Measurements from ENCODE around the gene HUS1.
A peak's percentile ranks its signal among the peaks of the same experiment; 100 is the strongest.

Gene HUS1

DNA sequence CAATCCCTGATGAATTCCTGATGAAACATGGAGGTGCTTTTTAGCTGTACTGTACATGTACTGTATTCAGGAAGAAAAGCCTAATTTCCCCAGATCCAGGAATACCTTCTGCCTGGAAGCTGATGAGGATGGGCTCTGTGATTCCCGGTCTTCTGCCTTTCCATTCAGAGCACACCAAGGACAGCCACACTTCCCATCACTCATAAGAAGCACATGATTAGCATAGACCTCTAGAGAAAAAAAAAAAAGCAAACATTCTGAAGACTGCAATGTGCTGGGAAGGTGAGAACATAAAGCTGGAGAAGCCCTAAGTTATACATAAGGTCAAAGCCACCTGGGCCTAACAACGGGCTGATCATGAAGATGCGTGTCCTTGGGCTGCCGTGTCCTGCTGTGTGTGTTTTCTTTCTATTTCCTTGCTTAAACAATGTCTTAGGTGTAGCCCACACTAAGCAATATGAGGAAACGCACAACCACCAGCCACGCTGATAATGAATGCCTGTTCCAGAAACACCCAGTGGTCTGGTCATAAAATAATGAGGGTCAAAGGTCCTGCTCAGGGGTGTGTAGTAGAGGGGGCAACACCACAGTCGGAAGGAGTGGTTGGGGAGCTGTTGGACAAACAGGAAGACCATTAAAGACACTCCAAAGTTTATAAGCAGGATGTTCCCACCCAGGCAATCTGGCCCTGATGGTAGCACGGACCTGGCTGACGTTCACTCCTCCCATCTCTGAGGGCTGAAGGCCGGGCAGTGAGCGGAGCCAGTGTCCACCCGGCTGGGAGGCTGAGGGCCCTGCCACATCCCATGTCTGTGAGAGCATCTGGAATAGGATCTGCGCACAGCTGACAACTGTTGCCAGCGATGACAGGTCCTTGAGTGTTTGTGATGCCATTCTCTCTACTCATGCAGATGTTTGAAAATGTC is 39.1 kb downstream of the HUS1 start:
- Histone ChIP-seq H3K27me3 (no peaks in the 10 kb centered on the region), H3K4me2 (no peak overlapping the region), H3K27ac (no peak overlapping the region), H3K4me1 (peaks cover 38% of the 10 kb centered on the region), H4K20me1 (no peaks in the 10 kb centered on the region), H3K36me3 (no peaks in the 10 kb centered on the region), H3K9ac (no peak overlapping the region), H3K4me3 (no peak overlapping the region), H3K9me3 (no peaks in the 10 kb centered on the region)
- no peak for TF ChIP-seq Cebpa-rat (IDR thresholded peaks at IDR 0.05)

DNA sequence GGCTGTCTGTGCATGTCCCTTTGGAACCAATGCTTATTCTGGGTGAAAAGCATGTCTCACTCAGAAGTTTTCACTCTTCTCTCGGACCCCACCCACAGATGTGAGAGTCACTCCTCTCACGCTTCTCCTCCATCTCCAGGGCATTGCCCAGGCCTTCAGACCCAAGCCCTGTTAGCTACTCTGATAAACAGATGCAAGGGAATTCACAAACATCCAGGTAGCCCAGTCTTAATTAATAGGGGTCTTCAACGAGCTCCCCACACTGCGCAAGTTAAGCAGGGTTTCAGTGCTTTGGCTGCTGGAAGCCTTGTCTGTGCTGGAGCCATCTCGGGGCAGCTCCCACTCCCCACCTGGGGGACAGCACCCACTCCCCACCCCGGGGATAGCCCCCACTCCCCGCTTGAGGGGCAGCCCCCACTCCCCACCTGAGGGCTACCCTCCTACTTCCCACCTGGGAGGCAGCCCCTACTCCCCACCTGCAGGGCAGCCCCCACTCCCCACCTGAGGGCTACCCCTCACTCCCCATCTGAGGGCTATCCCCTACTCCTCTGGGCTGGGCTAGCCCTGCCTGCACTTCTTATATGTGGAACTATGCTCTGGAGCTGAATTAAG is 39.9 kb downstream of the HUS1 start:
- no peak for TF ChIP-seq Cebpa-rat (IDR thresholded peaks at IDR 0.05)
- Histone ChIP-seq H3K36me3 (no peaks in the 10 kb centered on the region), H3K4me3 (no peak overlapping the region), H3K27ac (no peak overlapping the region), H3K27me3 (no peaks in the 10 kb centered on the region), H4K20me1 (no peaks in the 10 kb centered on the region), H3K9ac (no peak overlapping the region), H3K9me3 (no peaks in the 10 kb centered on the region), H3K4me1 (peaks cover 46% of the 10 kb centered on the region), H3K4me2 (no peak overlapping the region)

DNA sequence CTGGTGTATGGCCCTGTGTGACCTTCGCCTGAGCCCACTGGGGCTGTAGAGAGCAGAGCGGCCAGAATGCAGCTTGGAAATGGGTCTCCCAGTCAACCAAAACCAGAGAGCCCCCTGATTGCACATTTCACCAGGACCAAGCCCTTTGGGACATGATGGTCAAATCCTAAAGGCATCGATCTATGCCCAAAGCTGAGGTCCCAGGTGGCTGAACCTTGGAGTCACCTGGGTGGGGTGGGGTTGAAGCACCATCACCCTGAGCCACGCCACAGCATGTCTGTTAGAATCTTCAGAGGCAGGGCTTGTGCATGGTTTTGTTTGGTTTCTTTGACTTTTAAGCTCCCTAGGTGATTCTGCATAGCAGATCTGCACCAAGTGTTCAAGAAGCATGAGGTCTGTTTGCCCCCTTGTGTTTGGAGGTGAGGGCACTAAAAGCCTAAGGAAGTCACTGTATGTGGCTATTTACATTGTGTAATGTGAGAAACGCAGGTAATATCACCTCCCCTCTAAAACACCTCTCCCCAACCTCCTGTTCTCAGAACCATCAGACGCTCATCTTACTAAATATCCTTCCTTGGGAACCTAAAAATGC is 40.7 kb downstream of the HUS1 start:
- Histone ChIP-seq H3K4me3 (no peak overlapping the region), H3K27ac (no peak overlapping the region), H3K36me3 (no peaks in the 10 kb centered on the region), H3K9me3 (no peaks in the 10 kb centered on the region), H3K4me1 (peaks cover 53% of the 10 kb centered on the region), H3K4me2 (peak overlapping the region; percentile 79), H3K27me3 (no peaks in the 10 kb centered on the region), H4K20me1 (no peaks in the 10 kb centered on the region), H3K9ac (no peak overlapping the region)
- TF ChIP-seq Cebpa-rat (IDR thresholded peaks at IDR 0.05): no peak

DNA sequence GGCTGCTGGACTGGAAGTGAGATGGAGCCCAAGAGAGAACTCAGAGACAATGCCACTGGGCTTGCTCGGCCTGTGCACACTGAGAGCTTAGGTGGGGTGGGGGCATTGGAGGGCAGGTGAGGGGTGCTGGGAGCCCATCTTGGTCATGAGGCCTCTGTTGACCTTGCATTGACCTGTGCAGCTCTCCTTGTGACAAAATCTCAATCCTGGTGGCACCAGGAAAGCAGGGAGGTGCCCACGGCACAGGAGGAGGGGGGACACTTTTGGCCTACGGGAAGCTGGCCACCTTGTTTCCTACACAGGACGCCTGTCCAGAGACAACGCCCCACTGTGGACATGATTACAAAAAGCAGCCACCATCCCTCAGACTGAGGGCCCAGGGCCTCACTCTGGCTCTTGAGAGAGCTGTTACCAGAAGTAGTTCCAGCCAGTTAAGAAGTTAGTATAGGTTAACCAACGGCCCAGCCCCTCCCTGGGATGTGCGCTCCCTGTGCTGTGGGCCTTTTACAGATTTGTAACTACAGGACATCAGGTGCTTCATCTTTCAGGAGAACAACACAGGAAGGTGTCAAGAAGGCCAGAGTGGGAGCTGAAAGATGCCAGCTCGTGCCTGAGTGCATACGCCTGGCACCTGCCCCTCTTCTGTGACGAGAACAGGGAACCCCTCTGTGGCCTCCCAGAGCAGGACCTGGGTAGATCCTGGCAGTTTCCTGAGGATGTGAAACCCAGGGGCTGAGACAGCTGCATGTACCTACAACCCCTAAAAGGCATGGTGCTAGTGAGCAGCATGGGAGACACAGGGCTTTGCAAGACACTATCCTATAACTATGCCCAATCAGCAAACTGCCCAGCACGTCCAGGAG is 41.5 kb downstream of the HUS1 start:
- Histone ChIP-seq H4K20me1 (no peaks in the 10 kb centered on the region), H3K27ac (no peak overlapping the region), H3K9me3 (no peaks in the 10 kb centered on the region), H3K4me2 (peak overlapping the region; percentile 79), H3K36me3 (no peaks in the 10 kb centered on the region), H3K4me1 (peaks cover 53% of the 10 kb centered on the region), H3K27me3 (no peaks in the 10 kb centered on the region), H3K4me3 (0 out of 2 replicates have a peak overlapping the region, but pooled peaks have one; percentile 8), H3K9ac (no peak overlapping the region)
- no peak for TF ChIP-seq Cebpa-rat (IDR thresholded peaks at IDR 0.05)

DNA sequence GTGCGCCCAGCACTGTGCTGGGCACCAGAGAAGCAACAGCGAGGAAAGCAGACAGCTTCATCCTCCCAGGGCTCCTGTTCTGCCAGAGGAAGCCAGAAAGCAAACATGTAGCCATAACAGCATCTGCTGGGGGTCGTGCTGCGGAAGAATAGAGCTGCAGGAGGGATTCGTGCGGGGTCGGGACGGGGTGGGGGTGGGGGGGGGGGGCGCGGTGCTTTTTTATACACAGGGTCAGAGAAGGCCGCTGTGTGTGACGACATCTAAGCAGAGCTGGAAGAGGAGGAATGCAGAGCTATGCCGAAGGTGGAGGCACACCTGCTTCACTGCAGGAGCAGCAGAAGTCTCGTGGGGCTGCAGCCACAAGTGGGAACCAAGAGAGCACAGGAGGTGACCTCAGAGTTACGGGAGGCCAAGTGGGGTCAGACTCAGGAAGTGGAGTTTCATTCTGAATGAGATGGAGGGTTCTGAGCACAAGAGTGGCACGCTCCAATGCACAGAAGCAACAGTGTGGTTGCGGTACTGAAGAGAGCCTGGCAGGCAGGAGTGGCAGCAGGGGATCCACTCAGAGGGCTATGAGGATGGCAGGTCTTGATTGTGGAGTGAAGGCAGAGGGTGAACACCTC is 42.2 kb downstream of the HUS1 start:
- H3K27me3 ChIP-seq: no peaks in the 10 kb centered on the region
- 0 out of 2 replicates have a peak overlapping the region, but pooled peaks have one; percentile 8 for H3K4me3 ChIP-seq
- peaks cover 53% of the 10 kb centered on the region for H3K4me1 ChIP-seq
- H3K27ac ChIP-seq: no peak overlapping the region
- no peaks in the 10 kb centered on the region for H3K36me3 ChIP-seq
- H3K9me3 ChIP-seq: no peaks in the 10 kb centered on the region
- peak overlapping the region; percentile 79 for H3K4me2 ChIP-seq
- H3K9ac ChIP-seq: no peak overlapping the region
- H4K20me1 ChIP-seq: no peaks in the 10 kb centered on the region
- no peak for TF ChIP-seq Cebpa-rat (IDR thresholded peaks at IDR 0.05)

DNA sequence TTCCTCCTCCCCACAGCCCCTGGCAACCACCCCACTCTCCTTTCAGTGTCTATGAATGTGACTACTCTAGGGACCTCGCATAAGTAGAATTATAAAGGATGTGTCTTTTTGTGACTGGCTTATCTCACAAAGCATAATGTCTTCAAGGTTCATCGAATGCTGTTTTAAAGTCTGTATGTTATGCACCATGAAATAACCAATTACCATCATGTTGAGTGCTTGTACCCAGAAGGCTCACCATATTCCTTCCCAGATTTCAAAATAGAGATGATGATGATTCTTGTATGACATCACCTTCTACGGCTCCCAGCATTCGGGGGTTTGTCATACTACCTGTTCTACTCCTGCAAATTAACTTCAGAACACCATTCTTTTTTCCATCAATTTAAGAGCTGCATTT is 43.1 kb downstream of the HUS1 start:
- Histone ChIP-seq H3K4me1 (peaks cover 53% of the 10 kb centered on the region), H3K36me3 (no peaks in the 10 kb centered on the region), H3K4me2 (peak overlapping the region; percentile 79), H3K9ac (no peak overlapping the region), H4K20me1 (no peaks in the 10 kb centered on the region), H3K9me3 (no peaks in the 10 kb centered on the region), H3K4me3 (no peak overlapping the region), H3K27me3 (no peaks in the 10 kb centered on the region), H3K27ac (no peak overlapping the region)
- TF ChIP-seq Cebpa-rat (IDR thresholded peaks at IDR 0.05): no peak

DNA sequence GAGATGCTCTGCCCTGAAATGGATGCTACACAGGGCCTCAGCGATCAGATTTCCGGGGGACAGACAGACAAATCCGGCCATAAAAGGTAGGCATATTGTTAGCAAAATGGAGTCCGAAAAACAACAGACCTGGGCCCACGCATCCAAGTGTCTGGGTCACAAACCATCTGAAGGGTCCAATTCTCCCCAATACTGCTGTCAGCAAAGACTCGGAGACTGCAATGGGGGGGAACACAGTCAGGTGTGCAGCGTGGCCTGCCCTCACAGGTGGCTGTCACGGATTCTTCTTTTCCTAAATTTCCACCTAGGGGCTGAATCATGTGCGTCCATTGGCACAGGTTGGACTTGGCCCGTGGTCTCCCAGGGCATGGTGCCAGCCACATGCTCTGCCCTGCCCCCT is 44.1 kb downstream of the HUS1 start:
- Histone ChIP-seq H3K9ac (no peak overlapping the region), H3K4me1 (peaks cover 53% of the 10 kb centered on the region), H4K20me1 (no peaks in the 10 kb centered on the region), H3K4me2 (peak overlapping the region; percentile 30; the same call in 1 of the 2 replicates), H3K4me3 (no peak overlapping the region), H3K36me3 (no peaks in the 10 kb centered on the region), H3K27me3 (no peaks in the 10 kb centered on the region), H3K27ac (no peak overlapping the region), H3K9me3 (no peaks in the 10 kb centered on the region)
- TF ChIP-seq Cebpa-rat (IDR thresholded peaks at IDR 0.05): no peak

DNA sequence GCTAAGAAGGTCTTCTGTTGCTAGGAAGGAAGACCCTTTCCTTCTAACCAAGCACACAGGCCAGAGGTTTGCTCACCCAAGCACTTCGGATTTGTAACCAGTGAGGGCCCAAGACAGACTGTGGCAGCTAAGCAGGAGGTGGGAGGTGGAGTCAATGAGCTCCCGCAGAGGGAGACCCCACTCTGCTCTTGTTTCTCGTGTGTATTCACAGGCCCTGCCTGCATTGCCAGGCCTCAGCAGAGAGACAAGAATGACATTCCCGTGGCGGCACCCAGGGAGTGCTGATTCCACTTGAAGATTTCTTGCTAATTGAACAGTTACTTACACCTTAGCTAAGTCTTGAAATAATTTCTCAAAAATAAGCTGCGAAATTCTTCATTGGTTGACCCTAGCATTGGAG is 44.6 kb downstream of the HUS1 start:
- Histone ChIP-seq H3K4me3 (no peak overlapping the region), H3K4me1 (peaks cover 54% of the 10 kb centered on the region), H4K20me1 (no peaks in the 10 kb centered on the region), H3K4me2 (peak overlapping the region; percentile 30), H3K27ac (no peak overlapping the region), H3K9ac (no peak overlapping the region), H3K36me3 (no peaks in the 10 kb centered on the region), H3K9me3 (no peaks in the 10 kb centered on the region), H3K27me3 (no peaks in the 10 kb centered on the region)
- TF ChIP-seq Cebpa-rat (IDR thresholded peaks at IDR 0.05): no peak

DNA sequence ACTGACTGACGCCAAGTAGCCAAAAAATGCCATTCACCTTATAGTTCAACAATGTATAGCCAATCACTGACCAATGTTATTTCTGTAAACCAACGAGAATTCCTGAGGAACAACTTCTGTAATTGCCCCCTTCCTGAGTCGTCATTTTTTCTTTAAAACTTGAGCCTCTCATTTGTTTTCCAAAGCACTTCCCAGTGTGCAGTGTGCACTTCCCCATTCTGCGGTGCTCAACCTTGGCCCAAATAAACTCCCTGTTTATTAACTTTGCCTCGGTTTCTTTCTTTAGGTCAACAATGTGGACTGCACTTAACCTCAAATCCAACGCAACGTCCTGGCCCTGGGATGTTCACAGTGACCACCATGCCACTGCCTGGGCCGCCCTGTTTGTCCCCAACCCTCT is 46.2 kb downstream of the HUS1 start:
- peaks cover 60% of the 10 kb centered on the region for H3K4me1 ChIP-seq
- H3K27me3 ChIP-seq: no peaks in the 10 kb centered on the region
- no peak for TF ChIP-seq Cebpa-rat (IDR thresholded peaks at IDR 0.05)
- H4K20me1 ChIP-seq: no peaks in the 10 kb centered on the region
- H3K9ac ChIP-seq: no peak overlapping the region
- no peaks in the 10 kb centered on the region for H3K9me3 ChIP-seq
- no peaks in the 10 kb centered on the region for H3K36me3 ChIP-seq
- no peak overlapping the region for H3K4me3 ChIP-seq
- H3K27ac ChIP-seq: no peak overlapping the region
- no peak overlapping the region for H3K4me2 ChIP-seq
